Measurements from ENCODE around the gene HSDL2. TPM values are rescaled to one million over a fixed set of nuclear protein-coding genes. Genes with fewer than 3 reads are reported as not detected.
A peak's percentile ranks its signal among the peaks of the same experiment; 100 is the strongest.

The HSDL2 gene
- polyA plus RNA-seq, 4 donors: 94.6 to 117 (median 107) TPM

GRCh38 chr9:112443636-112444035 lies 63.7 kb downstream of the HSDL2 start:
- no peak for DNase-seq (ENCODE audit: low read depth in 4 of 4, low spot score in 3 of 4)

GRCh38 chr9:112445196-112445595 lies 65.3 kb downstream of the HSDL2 start:
- DNase-seq (ENCODE audit: low read depth in 4 of 4, low spot score in 3 of 4): no peak

GRCh38 chr9:112446080-112446479 lies 66.2 kb downstream of the HSDL2 start:
- DNase-seq (ENCODE audit: low read depth in 4 of 4, low spot score in 3 of 4): no peak

GRCh38 chr9:112446526-112446925 lies 66.6 kb downstream of the HSDL2 start:
- DNase-seq (ENCODE audit: low read depth in 4 of 4, low spot score in 3 of 4): no peak

GRCh38 chr9:112447283-112447761 lies 67.4 kb downstream of the HSDL2 start:
- DNase-seq (ENCODE audit: low read depth in 4 of 4, low spot score in 3 of 4): no peak

GRCh38 chr9:112462855-112463254 lies 82.9 kb downstream of the HSDL2 start:
- no peak for DNase-seq (ENCODE audit: low read depth in 4 of 4, low spot score in 3 of 4)

GRCh38 chr9:112465352-112465751 lies 85.4 kb downstream of the HSDL2 start:
- DNase-seq (ENCODE audit: low read depth in 4 of 4, low spot score in 3 of 4): no peak

- DNase-seq (ENCODE audit: low read depth in 4 of 4, low spot score in 3 of 4): no peak
These were observed 93.1 kb downstream of the HSDL2 start for GRCh38 chr9:112472996-112473395.

- DNase-seq (ENCODE audit: low read depth in 4 of 4, low spot score in 3 of 4): no peak
These were observed 94.1 kb downstream of the HSDL2 start for GRCh38 chr9:112473986-112474385.

- no peak for DNase-seq (ENCODE audit: low read depth in 4 of 4, low spot score in 3 of 4)
These were observed 95.4 kb downstream of the HSDL2 start for GRCh38 chr9:112475318-112475717.

GRCh38 chr9:112477330-112477729 lies 97.4 kb downstream of the HSDL2 start:
- no peak for DNase-seq (ENCODE audit: low read depth in 4 of 4, low spot score in 3 of 4)

- DNase-seq (ENCODE audit: low read depth in 4 of 4, low spot score in 3 of 4): no peak
These were observed 99.3 kb downstream of the HSDL2 start for GRCh38 chr9:112479221-112479620.

- DNase-seq (ENCODE audit: low read depth in 4 of 4, low spot score in 3 of 4): no peak
These were observed 104.7 kb downstream of the HSDL2 start for GRCh38 chr9:112484607-112485006.

- DNase-seq (ENCODE audit: low read depth in 4 of 4, low spot score in 3 of 4): no peak
These were observed 105.7 kb downstream of the HSDL2 start for GRCh38 chr9:112485574-112485973.

- peak; percentile 46 to 62 (median 56) for DNase-seq (ENCODE audit: low read depth in 4 of 4, low spot score in 3 of 4)
These were observed 106.5 kb downstream of the HSDL2 start, which contains the start of gene KIAA1958 for GRCh38 chr9:112486221-112487007. KIAA1958 (plus strand) TSS chr9:112486827; CDS start chr9:112574081, 87,254 bp downstream.

- peak in 3 of 4 donors; percentile 40 to 42 (median 42) for DNase-seq (ENCODE audit: low read depth in 4 of 4, low spot score in 3 of 4)
These were observed 107.3 kb downstream of the HSDL2 start for GRCh38 chr9:112487008-112487798.

GRCh38 chr9:112487799-112488340 lies 108.0 kb downstream of the HSDL2 start:
- DNase-seq (ENCODE audit: low read depth in 4 of 4, low spot score in 3 of 4): peak in 1 of 4 donors; percentile 38

GRCh38 chr9:112489039-112489546 lies 109.2 kb downstream of the HSDL2 start:
- DNase-seq (ENCODE audit: low read depth in 4 of 4, low spot score in 3 of 4): no peak

GRCh38 chr9:112489876-112490666 lies 110.2 kb downstream of the HSDL2 start:
- DNase-seq (ENCODE audit: low read depth in 4 of 4, low spot score in 3 of 4): no peak
